Fibroblast of the aortic adventitia (primary cell): ENCODE measurements around the gene AUTS2. TPM values are rescaled to one million over a fixed set of nuclear protein-coding genes. Genes with fewer than 3 reads are reported as not detected.

Experiments used
- DNase-seq: peaks from one replicate; pipeline ENCODE4 v3.0.0-alpha.2; 2010; ENCODE audit warnings: low read depth
- H3K4me3 ChIP-seq: 2 replicates; pipeline ENCODE4 v1.5.1; 2011; ENCODE audit warnings: low read depth, mild to moderate bottlenecking, control low read depth, low read length, moderate library complexity
- CTCF ChIP-seq: IDR thresholded peaks from 2 replicates; pipeline ENCODE4 v1.5.1; 2011; ENCODE audit warnings: mild to moderate bottlenecking, low read length, control low read depth, inconsistent platforms; ENCODE audit not compliant: insufficient read depth
- total RNA-seq: library from RNA; depleted of rRNA; stranded (reverse); fragments of >200 nt; gene quantifications from 2 replicates; pipeline ENCODE4 v1.2.3, GENCODE V29; 2012; ENCODE audit warnings: low replicate concordance

The AUTS2 gene
- total RNA-seq, 1 donor, result 10.7 TPM

- no peak for DNase-seq
- no peak for TF ChIP-seq CTCF
- H3K4me3 ChIP-seq, result no peak overlapping the region
Measured at GRCh38 chr7:69640216-69640615, 41.9 kb downstream of the AUTS2 start.

GRCh38 chr7:69640925-69641594 lies 42.8 kb downstream of the AUTS2 start:
- TF ChIP-seq CTCF, result no peak
- H3K4me3 ChIP-seq, result no peak overlapping the region
- no peak for DNase-seq

- H3K4me3 ChIP-seq, result no peak overlapping the region
Measured at GRCh38 chr7:69643265-69643664, 45.0 kb downstream of the AUTS2 start.

GRCh38 chr7:69643708-69644445 lies 45.6 kb downstream of the AUTS2 start:
- DNase-seq, result no peak
- TF ChIP-seq CTCF, result no peak

More at GRCh38 chr7:69643265-69643664, 45.0 kb downstream of the AUTS2 start:
- DNase-seq, result no peak
- no peak for TF ChIP-seq CTCF

GRCh38 chr7:69645683-69646082 lies 47.4 kb downstream of the AUTS2 start:
- DNase-seq, result no peak
- H3K4me3 ChIP-seq, result no peak overlapping the region
- TF ChIP-seq CTCF, result no peak

More at GRCh38 chr7:69643708-69644445, 45.6 kb downstream of the AUTS2 start:
- H3K4me3 ChIP-seq, result no peak overlapping the region

- no peak overlapping the region for H3K4me3 ChIP-seq
- DNase-seq, result no peak
- TF ChIP-seq CTCF, result no peak
Measured at GRCh38 chr7:69651101-69651590, 52.9 kb downstream of the AUTS2 start.
